HG03060 (cell line): ENCODE results near the gene ATP2C2.

Experiments
- ATAC-seq: cut with Tn5 transposase; IDR thresholded peaks from one replicate; pipeline ENCODE4 v1.9.1; 2021; ENCODE audit warnings: low read depth, moderate number of reproducible peaks; ENCODE audit not compliant: unreplicated experiment

ATP2C2 gene

DNA sequence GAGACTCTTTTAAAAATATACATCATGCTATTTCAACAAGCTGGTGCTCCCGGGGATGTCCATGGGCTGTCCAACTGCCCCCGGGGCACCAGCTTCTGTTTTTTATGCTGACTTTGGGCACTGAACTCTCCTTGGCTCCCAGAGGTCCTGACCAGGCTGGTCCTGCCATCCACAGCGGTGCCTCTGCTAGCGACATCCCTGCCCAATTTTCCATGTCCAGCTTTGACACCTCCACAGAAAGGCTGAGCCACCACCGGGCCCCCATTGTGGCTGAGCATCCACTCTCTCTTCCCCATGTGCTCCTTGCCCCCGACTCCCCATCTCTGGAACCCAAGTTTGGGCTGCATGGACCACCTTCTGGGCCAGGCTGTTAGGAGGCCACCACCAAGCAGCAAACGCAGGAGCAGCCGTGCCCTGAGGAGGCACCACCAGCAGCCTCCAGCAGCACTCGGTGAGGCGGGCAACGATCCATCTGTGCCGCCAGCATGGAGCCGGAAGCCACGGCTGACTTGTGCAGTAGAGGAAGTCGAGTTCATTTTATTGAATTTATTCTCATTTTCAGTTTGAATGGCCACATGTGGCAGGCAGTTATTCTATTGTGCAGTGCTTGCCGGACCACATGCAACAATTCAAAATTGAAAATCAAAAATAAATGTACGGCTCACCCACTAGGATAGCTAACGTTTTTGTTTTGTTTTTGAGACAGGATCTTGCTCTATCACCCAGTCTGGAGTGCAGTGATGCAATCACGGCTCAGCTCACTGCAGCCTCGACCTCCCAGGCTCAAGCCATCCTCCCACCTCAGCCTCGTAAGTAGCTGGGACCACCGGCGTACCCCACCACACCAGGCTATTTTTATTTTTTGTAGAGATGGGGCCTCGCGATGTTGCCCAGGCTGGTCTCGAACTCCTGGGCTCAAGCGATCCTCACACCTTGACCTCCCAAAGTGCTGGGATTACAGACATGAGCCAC is 139.0 kb downstream of the ATP2C2 start:
- ATAC-seq: no peak

DNA sequence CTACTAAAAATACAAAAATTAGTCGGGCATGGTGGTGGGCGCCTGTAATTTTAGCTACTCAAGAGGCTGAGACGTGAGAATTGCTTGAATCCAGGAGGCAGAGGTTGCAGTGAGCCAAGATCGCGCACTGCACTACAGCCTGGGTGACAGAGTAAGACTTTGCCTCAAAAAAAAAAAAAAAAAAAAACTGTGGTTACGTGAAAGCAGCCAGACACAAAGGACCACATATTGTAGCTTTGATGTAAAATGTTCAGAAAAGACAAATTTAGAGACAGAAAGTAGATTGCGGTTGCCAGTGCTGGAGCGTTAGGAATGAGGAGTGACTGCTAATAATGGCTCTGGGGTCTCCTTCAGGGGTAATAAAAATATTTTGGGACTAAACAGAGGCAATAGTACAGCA is 140.2 kb downstream of the ATP2C2 start:
- no peak for ATAC-seq

DNA sequence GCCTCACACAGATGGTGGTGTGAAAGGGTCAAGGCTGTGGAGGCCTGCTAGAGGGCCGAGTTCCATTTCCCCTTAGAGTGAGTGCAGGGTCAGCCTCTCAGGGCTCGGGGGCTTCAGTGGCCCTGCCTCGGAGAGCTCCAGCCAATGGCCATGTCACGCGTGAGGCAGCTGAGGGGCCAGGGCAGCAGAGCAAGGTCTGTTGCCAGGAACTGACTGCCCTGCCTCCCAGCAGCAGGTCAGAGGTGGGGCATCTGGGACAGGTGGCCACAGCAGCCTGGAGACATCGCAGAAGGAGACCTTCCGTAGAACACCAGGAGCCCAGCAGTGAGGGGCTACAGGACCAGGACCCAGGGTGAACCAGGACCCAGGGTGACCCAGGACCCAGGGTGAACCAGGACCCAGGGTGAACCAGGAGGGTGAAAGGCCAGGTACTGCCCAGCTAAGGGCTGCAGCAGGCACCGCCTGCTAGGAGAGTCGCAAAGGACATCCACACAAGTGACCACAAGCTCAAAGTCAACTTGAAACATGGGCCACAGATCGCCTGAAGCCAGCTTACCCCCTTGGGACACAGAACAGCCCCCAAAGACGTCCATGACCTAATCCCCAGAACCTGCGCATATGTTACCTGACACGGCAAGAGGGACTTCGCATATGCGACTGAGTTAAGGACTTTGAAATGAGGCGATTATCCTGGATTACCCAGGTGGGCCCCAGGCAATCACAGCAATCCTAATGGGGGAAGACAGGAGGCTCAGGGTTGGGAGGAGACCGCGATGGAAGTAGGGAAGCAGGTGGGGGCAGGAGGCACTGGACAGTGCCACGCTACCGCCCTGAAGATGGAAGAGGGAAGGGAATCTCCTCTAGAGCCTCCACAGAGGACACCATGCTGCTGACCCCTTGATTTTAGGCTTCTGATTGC is 141.0 kb downstream of the ATP2C2 start:
- ATAC-seq: no peak

DNA sequence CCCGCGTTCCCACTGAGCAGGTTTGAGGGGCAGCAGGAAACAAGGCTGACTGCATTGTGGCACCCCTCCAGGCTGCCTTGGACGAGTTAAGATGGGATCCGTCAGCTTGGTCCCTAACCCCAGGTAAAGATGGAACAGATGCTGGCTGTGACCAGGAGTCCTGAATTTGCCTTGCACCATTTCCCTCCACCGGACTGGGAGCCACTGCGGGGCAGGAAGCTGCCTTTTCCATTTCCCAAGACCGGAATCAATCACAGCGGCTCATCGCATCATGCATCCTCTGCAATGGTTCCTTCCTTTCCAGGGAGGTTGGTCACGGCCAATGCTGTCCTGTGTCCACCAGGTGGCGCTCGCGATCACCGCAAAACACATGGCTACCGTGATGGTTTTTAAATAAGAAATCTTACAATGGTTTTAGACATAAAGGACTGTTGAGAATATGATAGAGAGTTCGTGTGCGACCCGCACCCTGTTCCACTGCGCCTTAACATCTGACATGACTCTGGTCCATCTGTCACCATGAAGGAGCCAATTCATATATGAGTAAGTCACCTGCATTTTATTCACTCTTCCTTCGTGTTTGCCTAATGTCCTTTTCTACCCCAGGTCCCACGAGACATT is 143.0 kb downstream of the ATP2C2 start:
- no peak for ATAC-seq

DNA sequence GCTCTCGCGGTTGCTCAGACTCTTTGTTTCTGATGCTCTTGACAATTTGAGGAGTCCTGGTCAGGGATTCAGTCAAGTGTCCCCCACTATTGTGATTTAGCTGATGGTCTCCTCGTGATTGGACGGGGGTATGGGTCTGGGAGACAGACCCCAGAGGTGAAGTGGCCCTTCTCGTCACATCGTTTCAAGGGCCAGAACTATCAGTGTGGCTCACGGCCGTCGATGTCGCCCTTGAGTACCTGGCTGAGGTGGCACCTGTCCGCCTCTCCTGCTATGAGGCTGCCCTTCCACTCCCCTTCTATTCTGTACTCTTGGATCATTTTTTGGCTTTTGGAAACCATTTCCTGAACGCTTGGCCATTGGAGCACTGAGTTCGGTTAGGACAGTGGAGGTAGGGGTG is 143.5 kb downstream of the ATP2C2 start:
- no peak for ATAC-seq

DNA sequence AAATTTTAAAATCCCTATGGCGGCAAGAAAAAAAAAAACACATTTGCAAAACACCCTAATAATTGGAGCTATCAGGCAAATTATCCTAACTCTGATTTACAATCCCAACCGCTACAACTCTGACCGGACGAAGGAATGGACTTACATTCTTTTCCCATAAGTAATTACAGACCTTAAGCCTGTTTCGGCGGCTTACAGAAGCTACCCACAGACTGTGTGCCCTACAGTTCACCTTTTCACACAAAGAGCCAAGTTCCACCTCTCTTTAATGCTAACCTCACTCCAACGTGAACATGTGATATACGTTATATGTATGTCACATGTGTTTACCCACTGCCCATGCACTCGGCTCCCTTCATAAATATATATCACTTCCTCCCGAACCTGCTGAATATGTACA is 144.8 kb downstream of the ATP2C2 start:
- no peak for ATAC-seq

DNA sequence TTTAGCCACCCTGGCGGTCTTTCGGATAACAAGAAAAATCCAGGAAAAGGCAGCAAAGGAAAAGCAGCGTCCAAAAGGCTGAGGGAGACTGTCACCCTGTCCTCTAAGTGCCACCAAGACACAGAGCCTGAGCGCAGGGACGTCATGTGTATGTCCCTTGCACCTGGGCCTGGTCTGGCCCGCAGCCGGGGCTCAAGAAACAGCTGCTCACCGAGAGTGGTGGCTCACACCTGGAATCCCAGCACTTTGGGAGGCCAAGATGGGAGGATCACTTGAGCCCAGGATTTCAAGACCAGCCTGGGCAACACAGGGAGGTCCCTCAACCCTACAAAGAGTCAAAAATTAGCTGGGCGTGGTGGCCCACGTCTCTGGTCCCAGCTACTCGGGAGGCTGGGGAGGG is 145.3 kb downstream of the ATP2C2 start:
- no peak for ATAC-seq
